Measurements from ENCODE around the gene ADCY6.

GRCh38 chr12:48775991-48776649, 12.8 kb downstream of the ADCY6 start:
- TF ChIP-seq POLR2AphosphoS5 (IDR thresholded peaks at IDR 0.05; ENCODE audit: borderline replicate concordance, low read depth, low read length) (no peak), EZH2 (IDR thresholded peaks at IDR 0.05) (no peak), FOXP2 (optimal IDR thresholded peaks at IDR 0.05; ENCODE audit: control extremely low read depth, extremely low read length, insufficient read depth) (no peak)
